HFF-Myc (cell line): ENCODE measurements around the gene TEAD1.

Experiments used
- DNase-seq: peaks from one replicate; pipeline ENCODE4 v3.0.0-alpha.2; 2011; ENCODE audit warnings: low read depth; ENCODE audit errors: extremely low read depth
- H3K4me3 ChIP-seq: replicated peaks from 2 replicates; pipeline ENCODE4 v1.5.1; 2011; ENCODE audit warnings: low read depth, mild to moderate bottlenecking, control low read depth, low read length
- CTCF ChIP-seq: IDR thresholded peaks from 2 replicates; pipeline ENCODE4 v1.5.1; 2012; ENCODE audit warnings: mild to moderate bottlenecking, low read depth, low read length, control low read depth; ENCODE audit errors: missing control alignments

TEAD1 gene

DNA sequence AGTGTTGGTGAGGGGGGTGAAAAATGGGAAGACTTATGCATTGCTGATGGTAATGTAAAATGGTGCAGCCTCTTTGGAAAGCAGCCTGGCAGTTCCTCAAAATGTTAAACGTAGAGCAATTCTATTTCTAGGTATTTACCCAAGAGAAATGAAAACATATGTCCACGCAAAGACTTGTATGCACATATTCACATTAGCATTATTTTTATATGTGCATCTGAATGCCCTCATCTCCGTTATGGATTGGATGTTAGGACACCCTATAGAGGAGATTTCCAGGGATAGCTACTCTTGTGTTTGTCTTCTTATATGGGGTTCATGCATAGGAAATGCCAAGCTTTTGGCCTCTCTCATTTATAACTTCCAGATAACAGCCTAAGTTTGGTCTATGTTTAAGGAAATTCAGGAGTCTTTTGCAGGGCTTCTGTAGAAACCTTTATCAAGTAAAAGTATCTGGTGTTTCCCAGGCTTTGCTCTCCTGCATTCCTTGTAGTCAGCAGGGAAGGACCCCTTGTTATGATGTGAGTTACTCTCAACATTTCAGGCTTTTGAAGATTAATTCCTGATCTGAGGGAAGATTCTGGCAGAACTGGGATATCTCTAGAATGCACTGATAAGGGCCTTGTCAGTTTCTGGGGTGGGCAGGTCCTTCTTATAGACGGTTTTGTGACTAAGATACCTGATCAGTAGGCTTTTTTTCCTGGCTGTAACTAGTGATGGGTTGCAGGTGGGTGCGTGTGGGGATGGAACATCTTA lies 116.8 kb downstream of the TEAD1 start:
- no peak for TF ChIP-seq CTCF
- DNase-seq: no peak
- no peak overlapping the region for H3K4me3 ChIP-seq

- no peak for DNase-seq
- no peak overlapping the region for H3K4me3 ChIP-seq
- no peak for TF ChIP-seq CTCF
Measured at GRCh38 chr11:12792018-12792417, 117.8 kb downstream of the TEAD1 start.

GRCh38 chr11:12792590-12792989 lies 118.4 kb downstream of the TEAD1 start:
- TF ChIP-seq CTCF: no peak
- no peak overlapping the region for H3K4me3 ChIP-seq
- no peak for DNase-seq

GRCh38 chr11:12793065-12793464 lies 118.8 kb downstream of the TEAD1 start:
- no peak for DNase-seq
- TF ChIP-seq CTCF: no peak
- H3K4me3 ChIP-seq: no peak overlapping the region

DNA sequence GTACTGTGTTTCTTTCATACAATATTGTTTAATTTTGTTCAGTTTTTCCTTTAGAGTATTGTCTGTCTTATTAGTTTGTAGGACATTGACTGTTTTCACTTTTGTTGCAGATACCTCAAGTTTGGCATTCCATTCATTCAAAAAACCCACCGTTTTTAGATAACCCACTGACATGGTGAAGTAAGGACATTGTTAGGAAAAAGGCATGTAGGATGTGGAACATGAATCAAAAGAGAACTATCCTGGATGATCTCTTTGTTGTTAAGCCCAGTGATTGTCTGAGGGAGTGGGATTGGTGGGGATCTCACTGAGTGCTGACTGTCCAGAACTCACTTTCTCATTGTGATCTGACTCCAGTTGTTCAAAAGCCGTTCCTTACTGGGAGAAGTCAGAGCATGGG lies 119.3 kb downstream of the TEAD1 start:
- H3K4me3 ChIP-seq: no peak overlapping the region
- no peak for DNase-seq
- no peak for TF ChIP-seq CTCF

DNA sequence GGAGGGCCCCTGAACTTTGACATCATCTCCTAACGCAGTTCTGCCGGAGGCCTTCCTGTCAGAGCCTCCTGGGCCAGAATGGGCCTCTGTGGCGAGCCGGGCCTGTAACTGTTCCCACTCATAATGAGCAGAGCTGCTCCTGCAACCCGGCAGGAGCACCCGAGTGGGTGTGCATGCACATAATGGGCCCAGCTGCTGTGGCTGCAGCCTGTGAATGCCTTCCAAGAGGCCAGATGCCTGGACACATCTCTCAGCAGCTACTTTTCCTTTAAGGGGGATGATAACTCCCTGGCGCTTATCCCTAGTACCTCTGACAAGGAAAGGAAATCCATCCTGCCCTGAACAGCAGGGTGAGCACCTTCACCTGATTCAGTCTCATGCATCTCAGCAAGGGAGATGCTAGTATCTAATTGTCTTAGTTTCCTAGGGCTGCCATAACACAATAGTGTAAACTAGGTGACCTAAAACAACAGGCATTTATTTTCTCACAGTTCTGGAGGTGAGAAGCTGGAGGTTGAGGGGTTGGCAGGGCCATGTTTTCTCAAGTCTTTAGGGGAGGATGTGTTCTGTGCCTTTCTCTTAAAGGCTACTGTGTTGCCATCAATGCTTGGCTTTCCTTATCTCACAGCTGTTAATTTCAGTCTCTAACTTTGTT lies 120.5 kb downstream of the TEAD1 start:
- no peak for DNase-seq
- TF ChIP-seq CTCF: no peak
- H3K4me3 ChIP-seq: no peak overlapping the region
